IPS DF 6.9 (cell line): ENCODE data around the gene NTN1.
"Not testable (repeated sequence)": the region's sequence is repeated elsewhere in the genome, so short reads cannot be mapped to it uniquely, and the experiment has no call there.

Source experiments
- DNase-seq: peaks from one replicate; pipeline ENCODE4 v3.0.0-alpha.2; 2013; ENCODE audit warnings: low read depth, low spot score
- H3K27ac ChIP-seq: one replicate; pipeline ENCODE4 v1.5.1; 2013; ENCODE audit warnings: low read length, control low read depth
- H3K27me3 ChIP-seq: 2 replicates; pipeline ENCODE4 v1.6.1; 2013; ENCODE audit warnings: mild to moderate bottlenecking, low read length; ENCODE audit not compliant: control insufficient read depth, insufficient read depth
- H3K36me3 ChIP-seq: 2 replicates; pipeline ENCODE4 v1.6.1; 2013; ENCODE audit warnings: low read length; ENCODE audit not compliant: control insufficient read depth, insufficient read depth
- H3K4me1 ChIP-seq: 2 replicates; pipeline ENCODE4 v1.6.1; 2013; ENCODE audit warnings: low read length; ENCODE audit not compliant: control insufficient read depth, insufficient read depth
- H3K4me3 ChIP-seq: 2 replicates; pipeline ENCODE4 v1.5.1; 2013; ENCODE audit warnings: mild to moderate bottlenecking, low read length
- H3K9me3 ChIP-seq: 2 replicates; pipeline ENCODE4 v1.6.1; 2013; ENCODE audit warnings: low read length, inconsistent platforms; ENCODE audit not compliant: control insufficient read depth, insufficient read depth
- WGBS: extraction: QIAGEN DNeasy Blood & Tissue Kit; methylation state at CpG from one replicate; pipeline ENCODE4 v1.1.7; 2013; ENCODE audit warnings: mixed read lengths, missing lambda C conversion rate; ENCODE audit not compliant: insufficient read length, insufficient coverage; 5-methylcytosine and 5-hydroxymethylcytosine counted together

The NTN1 gene

DNA sequence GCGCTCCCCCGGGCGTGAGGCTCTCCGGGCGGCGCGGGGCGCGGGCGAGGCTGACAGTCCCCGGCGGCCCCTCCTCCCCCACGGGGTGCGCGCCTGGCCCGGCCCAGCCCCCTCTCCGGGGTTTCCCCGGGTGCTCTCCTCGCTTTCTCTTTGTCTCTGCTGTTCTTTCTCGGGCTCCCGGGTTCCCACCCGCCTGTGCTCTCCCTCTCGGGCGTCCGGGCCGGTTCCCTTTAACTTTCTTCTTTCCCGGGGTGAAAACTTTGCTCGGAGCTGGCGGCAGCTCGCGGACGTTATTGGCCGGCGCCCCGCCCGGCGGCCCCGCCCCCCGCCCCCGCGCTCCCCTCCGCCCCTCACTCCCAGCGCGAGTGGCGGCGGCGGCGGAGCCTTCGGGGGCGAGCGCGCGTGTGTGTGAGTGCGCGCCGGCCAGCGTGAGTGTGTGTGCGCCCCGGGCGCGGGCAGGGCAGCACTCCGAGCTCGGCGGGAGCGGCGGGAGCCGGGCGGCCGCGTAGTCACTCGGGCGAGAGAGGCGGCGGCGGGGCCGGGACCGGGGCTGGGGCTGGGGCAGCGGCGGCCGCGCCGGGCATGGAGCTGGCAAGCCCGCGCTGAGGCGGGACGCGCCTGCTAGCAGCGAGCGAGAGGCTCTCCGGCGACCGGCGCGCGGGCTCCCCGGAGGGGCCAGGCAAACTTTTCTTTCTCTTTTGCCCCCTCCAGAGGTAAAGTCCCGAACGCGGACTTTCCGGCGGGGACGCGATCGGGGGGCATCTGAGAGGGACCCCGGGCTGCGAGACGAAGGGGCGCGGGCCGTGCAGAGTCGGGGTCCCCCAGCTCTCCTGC lies at the start of gene NTN1:
NTN1 (plus strand) TSS at position 353 of the 834 bp plus-strand sequence. CDS start 864 bp downstream, outside the sequence.
- peak within 1 kb of the TSS; percentile 66; the same call in 1 of the 2 replicates for H3K4me3 ChIP-seq
- peaks cover 45% of the 10 kb centered on the region for H3K27me3 ChIP-seq
- no CpG with 5 or more reads among the region's 111 CpGs for WGBS
- H3K4me1 ChIP-seq: peaks cover 15% of the 10 kb centered on the region
- no peak within 1 kb of the TSS for H3K27ac ChIP-seq
- no peaks in the 10 kb centered on the region for H3K9me3 ChIP-seq
- H3K36me3 ChIP-seq: no peaks in the 10 kb centered on the region
- DNase-seq: no peak

DNA sequence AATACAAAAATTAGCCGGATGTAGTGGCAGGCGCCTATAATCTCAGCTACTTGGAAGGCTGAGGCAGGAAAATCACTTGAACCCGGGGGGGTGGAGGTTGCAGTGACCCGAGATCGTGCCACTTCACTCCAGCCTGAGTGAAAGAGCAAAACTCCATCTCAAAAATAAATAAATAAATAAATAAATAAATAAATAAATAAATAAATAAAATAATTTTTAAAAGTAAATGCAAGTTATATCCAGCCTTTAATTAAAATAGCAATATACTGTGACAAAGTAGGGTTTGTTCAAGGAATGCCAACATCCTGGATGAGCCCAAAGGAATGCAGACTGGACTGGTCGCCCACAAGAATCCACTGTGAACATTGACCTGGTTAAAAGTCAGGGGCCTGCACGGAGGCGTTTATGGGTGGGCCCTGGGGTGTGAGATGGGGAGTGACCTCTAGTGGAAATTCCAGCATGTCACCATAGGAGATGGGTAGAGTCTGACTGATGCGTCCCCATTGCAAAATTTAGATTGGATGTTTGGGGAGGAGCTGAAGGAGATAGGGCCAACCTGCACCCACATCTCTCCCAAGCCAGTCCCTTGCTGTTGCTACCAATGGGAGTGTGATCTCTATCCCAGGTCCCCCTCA lies 46.1 kb upstream of the NTN1 start:
- no CpG with 5 or more reads among the region's 9 CpGs for WGBS

DNA sequence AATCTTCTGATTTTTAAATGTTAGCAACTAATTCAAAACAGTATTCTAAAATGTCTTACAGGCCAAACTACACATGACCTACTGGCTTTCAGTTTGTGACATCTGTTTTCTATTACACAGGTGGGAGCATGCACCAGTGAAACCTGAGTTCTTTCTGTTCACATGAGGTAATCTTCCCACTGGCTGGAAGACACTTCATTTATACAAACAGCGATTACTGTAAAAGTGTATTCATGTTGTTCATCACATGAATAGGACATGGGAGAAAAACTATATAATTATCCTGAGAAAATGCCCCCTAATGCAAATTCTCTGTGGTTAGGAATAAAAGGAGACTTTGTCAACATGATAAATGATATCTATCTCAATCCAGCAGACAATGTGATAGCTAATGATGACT lies 44.7 kb upstream of the NTN1 start:
- Histone ChIP-seq H3K27me3 (no peaks in the 10 kb centered on the region), H3K9me3 (no peaks in the 10 kb centered on the region), H3K4me3 (no peak overlapping the region), H3K27ac (no peak overlapping the region), H3K36me3 (no peaks in the 10 kb centered on the region), H3K4me1 (no peaks in the 10 kb centered on the region)
- no CpG with 5 or more reads among the region's 1 CpG for WGBS
- DNase-seq: no peak

More for the DNA sequence above, 46.1 kb upstream of the NTN1 start:
- no peaks in the 10 kb centered on the region for H3K36me3 ChIP-seq
- no peak for DNase-seq
- H3K27me3 ChIP-seq: no peaks in the 10 kb centered on the region
- H3K4me1 ChIP-seq: no peaks in the 10 kb centered on the region
- H3K9me3 ChIP-seq: no peaks in the 10 kb centered on the region
- no peak overlapping the region for H3K4me3 ChIP-seq
- H3K27ac ChIP-seq: no peak overlapping the region

DNA sequence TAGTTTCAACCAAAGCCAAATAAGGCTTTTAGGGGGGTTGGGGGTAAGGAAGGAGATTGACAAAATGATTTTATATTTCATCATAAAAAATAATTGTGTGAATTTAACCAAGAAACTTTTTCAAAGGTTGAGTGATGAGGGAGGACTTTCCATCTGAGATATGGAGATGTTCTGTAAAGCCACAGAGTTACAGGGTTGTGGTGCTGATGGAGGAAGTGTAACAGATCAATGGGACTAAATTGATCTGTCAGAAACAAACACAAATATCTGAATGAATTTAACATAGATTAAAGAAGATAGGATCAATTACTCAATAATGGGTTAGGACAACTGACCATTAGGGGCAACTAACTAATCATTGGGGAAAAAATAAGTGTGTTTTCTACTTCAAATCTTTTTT lies 41.6 kb upstream of the NTN1 start:
- no peak overlapping the region for H3K27ac ChIP-seq
- H3K9me3 ChIP-seq: no peaks in the 10 kb centered on the region
- no peaks in the 10 kb centered on the region for H3K27me3 ChIP-seq
- no peaks in the 10 kb centered on the region for H3K4me1 ChIP-seq
- H3K36me3 ChIP-seq: no peaks in the 10 kb centered on the region
- DNase-seq: no peak
- no peak overlapping the region for H3K4me3 ChIP-seq

DNA sequence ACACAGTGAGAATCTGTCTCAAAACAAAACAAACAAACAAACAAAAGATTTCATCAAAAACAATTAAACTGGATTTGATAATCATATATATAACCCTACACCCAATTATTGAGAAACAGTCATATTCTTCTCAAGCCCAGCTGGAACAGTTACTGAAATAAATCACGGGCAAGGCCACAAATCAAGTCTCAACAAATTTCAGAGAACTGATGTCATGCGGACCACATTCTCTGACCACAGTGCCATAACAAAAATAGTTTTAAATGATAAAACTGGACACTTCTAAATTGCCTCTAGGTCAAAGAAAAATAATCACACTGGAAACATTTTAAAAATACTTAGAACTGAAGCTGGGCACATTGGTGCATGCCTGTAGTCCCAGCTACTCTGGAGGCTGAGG lies 39.9 kb upstream of the NTN1 start:
- H3K4me1 ChIP-seq: no peaks in the 10 kb centered on the region
- WGBS: no CpG with 5 or more reads among the region's 2 CpGs
- H3K36me3 ChIP-seq: no peaks in the 10 kb centered on the region
- H3K4me3 ChIP-seq: no peak overlapping the region
- no peak for DNase-seq
- H3K9me3 ChIP-seq: no peaks in the 10 kb centered on the region
- no peaks in the 10 kb centered on the region for H3K27me3 ChIP-seq
- H3K27ac ChIP-seq: no peak overlapping the region

DNA sequence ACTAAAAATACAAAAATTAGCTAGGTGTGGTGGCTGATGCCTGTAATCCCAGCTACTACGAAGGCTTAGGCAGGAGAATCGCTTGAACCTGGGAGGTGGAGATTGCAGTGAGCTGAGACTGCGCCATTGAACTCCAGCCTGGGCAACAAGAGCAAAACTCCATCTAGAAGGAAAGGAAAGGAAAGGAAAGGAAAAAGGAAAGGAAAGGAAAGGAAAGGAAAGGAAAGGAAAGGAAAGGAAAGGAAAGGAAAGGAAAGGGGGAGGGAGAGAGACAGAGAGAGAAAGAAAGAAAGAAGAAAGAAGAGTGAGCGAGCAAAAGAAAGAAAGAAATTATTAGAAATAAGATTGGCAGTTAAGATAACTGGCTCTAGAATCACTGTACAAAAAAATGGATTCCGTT lies 37.1 kb upstream of the NTN1 start:
- not testable (repeated sequence) for H3K4me3 ChIP-seq, H3K27ac ChIP-seq, H3K4me1 ChIP-seq, H3K27me3 ChIP-seq, DNase-seq, H3K36me3 ChIP-seq, H3K9me3 ChIP-seq
- no CpG with 5 or more reads among the region's 5 CpGs for WGBS

DNA sequence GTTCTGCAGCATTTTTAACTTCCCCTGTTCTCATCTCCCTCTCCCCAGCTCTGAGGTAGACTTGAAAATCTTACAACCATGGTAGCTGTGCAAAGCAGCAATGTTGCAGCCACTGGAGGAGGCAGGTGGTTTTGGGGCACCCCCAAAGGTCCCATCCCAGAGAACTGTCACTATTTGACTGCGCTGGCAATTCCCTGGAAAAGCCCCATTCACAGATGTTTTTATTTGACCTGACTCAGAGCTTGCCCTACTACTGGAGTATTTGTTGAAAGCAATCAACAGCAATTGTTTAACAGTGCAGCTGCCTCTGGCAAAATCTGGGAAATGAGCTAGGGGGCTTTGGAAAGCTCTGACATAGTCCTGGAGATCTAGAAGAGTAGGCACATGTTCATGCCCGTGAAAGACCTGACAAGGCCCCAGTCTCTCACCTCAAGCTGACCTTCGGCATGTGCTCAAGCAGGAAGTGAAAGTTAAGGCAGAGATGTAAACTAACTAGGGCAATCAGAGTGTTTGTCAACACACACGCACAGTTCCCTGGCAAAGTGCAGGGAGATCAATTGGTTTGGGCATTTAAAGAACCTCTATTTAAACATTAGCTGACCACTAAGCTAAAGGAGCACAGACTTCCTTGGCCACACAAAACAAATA lies 36.1 kb upstream of the NTN1 start:
- Histone ChIP-seq H3K27ac (no peak overlapping the region), H3K4me1 (no peaks in the 10 kb centered on the region), H3K27me3 (no peaks in the 10 kb centered on the region), H3K9me3 (no peaks in the 10 kb centered on the region), H3K4me3 (no peak overlapping the region), H3K36me3 (no peaks in the 10 kb centered on the region)
- DNase-seq: no peak
- no CpG with 5 or more reads among the region's 4 CpGs for WGBS

DNA sequence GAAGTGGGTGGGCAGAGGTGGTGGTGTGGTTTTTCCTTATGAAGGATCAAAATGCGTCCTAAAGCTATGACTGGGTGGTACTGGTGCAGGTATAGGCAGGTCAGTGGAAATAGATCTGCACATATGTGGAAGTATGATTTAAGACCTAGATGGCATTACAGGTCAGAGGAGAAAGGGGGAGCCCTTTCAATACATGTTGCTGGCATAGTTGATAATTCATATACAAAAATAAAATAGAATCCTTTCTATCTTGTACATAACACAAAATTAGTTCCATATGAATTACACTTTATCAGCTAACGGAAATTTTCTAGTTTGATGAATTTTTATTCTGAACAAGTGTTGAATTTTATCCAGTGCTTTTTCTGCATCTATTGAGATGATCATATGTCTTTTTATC lies 35.0 kb upstream of the NTN1 start:
- H3K9me3 ChIP-seq: no peaks in the 10 kb centered on the region
- H3K4me3 ChIP-seq: no peak overlapping the region
- WGBS: no CpG with 5 or more reads among the region's 2 CpGs
- no peaks in the 10 kb centered on the region for H3K27me3 ChIP-seq
- H3K4me1 ChIP-seq: no peaks in the 10 kb centered on the region
- H3K36me3 ChIP-seq: no peaks in the 10 kb centered on the region
- H3K27ac ChIP-seq: no peak overlapping the region
- DNase-seq: no peak

DNA sequence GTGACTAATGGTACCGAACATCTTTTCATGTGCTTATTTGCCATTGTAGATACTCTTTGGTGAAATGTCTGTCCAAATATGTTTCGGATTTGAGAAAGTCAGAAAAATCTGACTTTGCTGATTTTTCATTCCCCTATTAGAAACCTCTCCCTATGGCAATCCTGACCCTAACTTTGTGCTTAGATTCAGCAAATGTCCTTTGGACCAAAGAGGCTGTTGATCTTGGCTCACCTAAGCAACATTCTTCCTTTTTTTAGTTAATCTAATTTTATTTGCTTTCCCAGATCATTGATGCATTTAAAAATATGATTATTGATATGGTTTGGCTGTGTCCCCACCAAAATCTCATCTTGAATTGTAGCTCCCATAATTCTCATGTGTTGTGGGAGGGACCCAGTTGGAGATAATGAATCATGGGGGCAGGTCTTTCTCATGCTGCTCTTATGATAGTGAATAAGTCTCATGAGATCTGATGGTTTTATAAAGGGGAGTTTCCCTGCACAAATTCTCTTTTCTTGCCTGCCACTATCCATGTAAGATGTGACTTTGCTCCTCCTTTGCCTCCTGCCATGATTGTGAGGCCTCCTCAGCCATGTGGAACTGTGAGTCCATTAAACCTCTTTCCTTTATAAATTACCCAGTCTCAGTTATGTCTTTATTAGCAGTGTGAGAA lies 32.9 kb upstream of the NTN1 start:
- H3K27me3 ChIP-seq, H3K4me1 ChIP-seq, H3K27ac ChIP-seq, H3K36me3 ChIP-seq, H3K4me3 ChIP-seq, DNase-seq, H3K9me3 ChIP-seq: not testable (repeated sequence)
- WGBS: no CpG with 5 or more reads among the region's 2 CpGs

DNA sequence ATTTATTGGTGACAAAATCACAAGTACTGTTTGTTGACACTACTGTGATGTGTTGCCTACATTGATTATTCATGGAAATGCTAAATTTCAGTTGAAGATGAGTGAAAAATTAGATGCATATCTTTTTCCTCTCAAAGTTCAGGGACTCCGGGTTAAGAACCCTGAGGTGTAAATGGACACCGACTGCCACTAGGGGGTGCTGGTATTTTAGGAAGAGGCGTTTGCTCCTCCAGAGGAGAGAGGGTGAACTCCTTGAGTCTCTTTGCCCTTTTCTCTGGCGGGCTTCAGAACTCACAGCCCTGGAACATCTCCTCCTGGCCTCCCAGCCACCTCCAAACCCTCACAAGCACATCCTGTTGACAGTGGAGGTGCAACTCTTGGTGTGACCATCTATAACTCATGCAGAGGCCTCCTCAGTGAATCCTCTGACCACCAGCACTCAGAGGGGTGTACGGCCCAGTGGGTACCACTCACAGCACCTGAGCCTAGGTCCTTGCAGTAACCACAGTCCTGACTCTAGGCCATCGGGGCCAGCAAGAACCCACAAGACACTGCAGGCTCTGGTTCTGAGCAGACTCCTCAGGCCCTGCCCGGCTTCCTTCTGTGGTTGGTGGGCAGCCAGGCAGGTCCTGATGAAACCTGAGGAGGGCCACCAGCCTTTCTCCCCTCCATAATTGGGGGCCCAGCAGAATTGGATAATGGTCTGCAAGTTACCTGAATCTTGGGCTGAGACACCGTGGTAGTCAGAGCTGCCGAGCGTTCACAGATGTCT lies 29.6 kb upstream of the NTN1 start:
- H3K27me3 ChIP-seq: no peaks in the 10 kb centered on the region
- no peak overlapping the region for H3K4me3 ChIP-seq
- WGBS: no CpG with 5 or more reads among the region's 10 CpGs
- no peak for DNase-seq
- no peaks in the 10 kb centered on the region for H3K9me3 ChIP-seq
- H3K36me3 ChIP-seq: no peaks in the 10 kb centered on the region
- peaks cover 2% of the 10 kb centered on the region; the same call in 1 of the 2 replicates for H3K4me1 ChIP-seq
- no peak overlapping the region for H3K27ac ChIP-seq
